CD4-positive, alpha-beta T cell treated with Interleukin-10 for 1 hour (primary cell): ENCODE measurements around the gene TNFRSF21.
"Not testable (repeated sequence)": the region's sequence is repeated elsewhere in the genome, so short reads cannot be mapped to it uniquely, and the experiment has no call there.

ENCODE experiments used
- DNase-seq: peaks from one replicate; pipeline ENCODE4 v3.0.0-alpha.2; 2020

The TNFRSF21 gene

DNA sequence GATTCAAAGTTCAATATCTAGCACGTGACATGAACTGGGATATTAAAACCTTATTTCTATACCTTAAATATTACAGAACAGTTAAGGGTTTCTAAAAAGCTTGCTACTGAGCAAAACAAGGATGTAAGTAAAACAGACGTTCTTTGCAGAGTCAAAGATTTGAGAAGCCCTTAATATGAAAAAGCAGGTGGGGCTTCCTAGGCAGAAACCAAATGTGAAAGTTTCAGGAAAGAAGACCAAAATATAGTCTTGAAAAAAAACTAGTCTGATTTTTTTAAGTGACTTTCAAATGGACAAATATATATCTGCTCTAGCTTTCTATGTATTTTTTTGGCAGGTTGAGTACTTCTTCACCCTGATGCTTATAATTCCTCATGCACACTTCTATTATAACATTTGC, 63.2 kb downstream of the TNFRSF21 start:
- DNase-seq: no peak

DNA sequence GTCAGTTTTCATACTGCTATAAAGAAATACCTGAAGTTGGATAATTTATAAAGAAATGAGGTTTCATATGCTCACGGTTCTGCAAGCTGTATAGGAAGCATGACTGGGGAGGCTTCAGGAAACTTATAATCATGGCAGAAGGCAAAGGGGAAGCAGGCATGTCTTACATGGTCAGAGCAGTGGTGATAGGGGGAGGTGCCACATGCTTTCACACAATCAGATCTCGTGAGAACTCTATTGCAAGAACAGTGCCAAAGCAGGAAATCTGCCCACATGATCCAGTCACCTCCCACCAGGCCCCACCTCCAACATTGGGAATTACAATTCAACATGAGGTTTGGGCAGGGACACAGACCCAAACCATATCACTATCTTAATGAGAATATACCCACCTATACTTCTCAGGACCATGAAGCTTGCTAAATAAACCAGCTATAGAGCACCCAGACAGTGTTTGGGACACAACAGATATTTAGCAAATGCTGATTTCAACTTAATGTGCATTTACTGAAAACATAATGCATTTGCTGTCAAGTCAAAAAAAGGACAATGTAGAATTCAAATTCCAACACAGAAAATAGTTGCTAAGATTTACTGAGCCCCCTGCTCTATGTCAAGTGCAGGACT, 63.8 kb downstream of the TNFRSF21 start:
- no peak for DNase-seq

DNA sequence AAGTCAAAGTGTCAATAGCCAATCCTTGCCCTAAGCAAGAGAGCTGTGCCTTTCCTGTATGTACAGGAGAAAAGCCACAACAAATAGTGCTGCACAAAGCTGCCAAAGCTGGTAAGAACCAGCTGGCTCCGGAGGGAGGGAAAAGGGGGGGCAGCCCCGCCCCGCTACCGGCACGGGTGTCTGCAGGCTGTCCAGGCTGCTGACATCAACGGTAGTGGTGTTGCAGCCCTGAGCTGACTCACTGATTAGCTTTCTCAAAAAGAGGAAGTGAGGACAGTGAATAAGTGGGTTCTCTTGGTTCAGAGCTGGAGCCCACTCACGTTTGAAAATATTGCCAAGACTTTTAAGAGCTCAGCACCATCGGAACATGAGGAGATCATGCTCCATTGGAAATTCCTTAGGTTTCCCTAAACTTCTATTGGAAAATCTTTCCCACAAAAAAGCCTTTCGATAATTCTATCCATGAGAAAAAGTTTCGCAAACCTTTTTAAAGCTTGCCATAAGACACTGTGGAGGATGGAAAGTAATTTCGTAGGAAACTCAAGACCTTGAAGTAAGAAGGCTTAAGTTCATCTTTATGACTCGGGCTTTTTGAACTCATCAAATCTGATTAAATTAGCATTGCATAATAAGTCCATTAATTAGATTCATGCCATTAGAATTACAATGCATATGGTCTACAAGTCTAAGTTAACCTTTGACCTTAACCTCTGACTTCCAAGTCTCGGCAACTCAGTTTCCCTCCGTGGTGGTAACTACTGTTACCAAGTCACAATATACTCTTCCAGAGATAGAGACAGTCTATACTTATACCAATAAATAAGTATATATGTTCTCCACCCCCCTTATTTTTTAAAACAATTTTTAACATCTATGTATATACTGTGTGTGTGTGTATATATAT, 67.0 kb downstream of the TNFRSF21 start:
- peak; percentile 54 for DNase-seq

GRCh38 chr6:47241742-47242482, 67.8 kb downstream of the TNFRSF21 start:
- no peak for DNase-seq

- DNase-seq: no peak
Measured at GRCh38 chr6:47240277-47240890, 69.3 kb downstream of the TNFRSF21 start.

- no peak for DNase-seq
Measured at GRCh38 chr6:47239546-47239945, 70.2 kb downstream of the TNFRSF21 start.

GRCh38 chr6:47238456-47238995, 71.2 kb downstream of the TNFRSF21 start:
- no peak for DNase-seq

DNA sequence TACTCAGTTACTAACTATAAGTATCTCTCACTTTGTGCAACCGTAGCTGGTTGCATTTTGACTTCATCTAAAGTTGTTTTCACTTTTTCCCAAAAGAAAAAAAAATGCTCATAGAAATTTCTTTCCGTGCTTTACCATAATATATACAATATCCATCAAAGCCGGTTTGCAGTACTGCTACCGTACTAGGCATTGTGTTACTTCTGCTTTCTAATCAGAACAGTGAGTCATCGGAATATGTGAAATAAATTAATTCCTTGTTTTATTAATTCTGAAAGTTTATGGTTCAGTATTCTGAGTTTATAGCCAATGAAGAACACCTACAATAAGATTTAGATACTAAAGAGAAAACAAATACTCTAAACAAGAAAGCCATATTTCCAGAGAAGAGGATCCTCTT, 72.5 kb downstream of the TNFRSF21 start:
- no peak for DNase-seq

DNA sequence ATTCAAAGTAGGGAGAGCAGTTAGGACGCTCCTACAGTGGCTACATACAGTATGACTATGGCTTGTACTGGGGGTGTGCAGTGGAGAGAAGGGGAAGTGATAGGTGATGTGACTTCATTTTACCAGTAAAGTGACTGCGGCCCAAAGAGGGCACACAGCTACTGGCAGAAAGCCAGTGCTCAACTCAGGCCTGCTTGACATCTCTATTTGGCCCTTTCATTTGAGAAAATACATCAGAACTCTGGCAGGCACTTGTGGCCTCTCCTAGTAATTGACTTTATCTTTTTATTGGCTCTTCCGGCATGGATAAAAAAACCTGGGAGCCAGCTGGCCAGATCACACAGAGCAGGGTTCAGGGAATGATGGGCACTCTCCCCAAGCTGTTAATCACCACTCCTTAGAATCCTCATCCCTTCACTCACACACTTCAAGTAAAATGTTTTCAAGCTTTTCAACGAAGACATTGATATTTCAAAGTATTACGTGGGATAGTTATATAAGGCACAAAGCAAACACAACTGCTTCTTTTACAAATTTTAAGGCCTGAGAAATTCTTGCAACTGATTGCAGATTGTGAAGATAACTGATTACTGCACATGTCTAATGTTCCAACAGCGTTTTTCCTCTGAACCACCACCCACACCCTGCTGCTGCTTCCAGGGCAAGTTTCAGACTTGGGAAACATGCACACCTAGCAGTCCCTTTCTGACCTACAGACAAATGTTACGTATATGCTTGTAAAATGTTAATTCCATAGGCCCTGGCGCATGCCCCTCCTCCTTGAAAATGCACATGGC, 73.5 kb downstream of the TNFRSF21 start:
- DNase-seq: no peak

DNA sequence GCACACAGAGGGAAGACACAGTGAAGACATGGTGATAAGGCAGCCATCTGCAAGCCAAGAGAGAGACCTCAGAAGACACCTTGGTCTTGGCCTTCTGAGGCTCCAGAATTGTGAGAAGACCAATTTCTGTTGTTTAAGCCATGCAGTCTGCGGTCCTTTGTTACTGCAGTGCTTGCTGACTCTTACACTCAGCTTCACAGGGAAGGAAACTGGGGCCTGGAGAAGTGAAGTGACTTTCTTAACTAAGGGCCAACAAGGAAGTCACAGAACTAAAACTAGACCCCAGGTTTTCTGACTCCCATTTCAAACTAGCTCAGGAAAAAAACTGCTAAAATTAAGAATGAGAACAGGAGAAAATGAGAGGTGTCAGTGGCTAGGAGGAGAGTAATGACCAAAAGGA, 74.3 kb downstream of the TNFRSF21 start:
- no peak for DNase-seq

DNA sequence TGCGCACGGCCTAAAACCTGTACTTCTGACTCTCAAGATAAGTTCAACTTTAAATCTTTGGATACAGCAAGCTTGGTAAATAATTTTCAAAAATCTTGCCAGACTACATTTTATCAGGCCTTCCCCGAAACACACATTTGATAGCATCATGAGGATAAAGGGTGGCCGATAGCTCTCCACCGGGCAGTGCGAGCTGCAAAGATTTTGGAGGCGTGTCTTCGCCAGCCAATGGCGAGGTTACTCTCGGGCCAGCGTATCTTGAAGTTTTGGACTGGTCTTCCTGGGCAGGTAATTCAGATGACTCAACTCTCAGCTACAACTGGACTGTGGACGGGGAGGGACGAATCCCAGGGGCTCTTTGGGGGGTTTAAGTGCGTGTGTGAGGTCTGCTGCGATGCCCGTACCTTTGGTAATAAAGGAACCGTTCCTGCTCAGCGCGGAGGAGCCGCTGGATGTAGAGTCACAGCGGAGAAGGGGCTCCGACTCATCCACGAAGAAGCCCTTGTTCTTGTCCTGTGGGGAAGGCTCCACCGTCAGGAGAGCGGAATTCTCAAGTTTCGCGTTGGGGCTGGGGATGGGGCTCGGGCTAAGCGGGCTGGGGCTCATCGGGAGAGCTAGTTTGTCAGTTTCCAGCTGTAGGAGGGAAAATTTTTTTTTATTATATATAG, 75.3 kb downstream of the TNFRSF21 start:
- DNase-seq: no peak

DNA sequence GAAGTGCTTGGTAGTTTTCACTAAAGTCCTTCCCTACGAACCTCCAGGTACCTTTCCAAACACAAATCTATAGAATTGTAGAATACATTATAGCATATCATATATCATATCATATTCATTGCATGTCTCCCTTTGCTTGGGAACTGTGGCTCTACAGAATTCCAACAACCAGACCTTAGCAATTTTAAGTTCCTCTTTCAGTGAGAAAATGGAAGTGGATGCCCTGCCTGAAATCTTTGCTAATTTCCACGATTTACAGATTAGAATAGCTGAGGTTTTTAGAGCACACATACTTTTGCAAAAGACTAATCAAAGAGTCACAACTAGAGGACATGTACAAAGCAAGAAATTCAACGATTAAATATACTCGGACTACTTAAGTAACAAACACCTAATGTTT, 78.6 kb downstream of the TNFRSF21 start:
- no peak for DNase-seq

DNA sequence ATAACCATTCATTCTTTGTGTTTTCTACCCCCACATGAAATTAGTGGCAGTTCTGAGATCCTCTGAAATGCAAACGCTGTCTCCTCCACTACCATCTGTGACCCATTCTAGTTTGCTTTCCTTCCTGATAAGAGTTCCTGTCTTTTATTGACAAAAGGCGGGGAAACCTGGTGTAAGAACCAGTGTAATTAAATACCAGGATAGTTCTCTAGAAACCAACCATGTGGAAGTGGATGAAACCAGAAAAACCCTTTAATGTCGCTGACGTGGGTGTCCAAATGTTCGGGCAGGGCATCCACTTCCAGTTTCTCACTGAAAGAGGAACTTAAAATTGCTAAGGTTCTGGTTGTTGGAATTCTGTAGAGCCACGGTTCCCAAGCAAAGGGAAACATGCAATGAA, 79.1 kb downstream of the TNFRSF21 start:
- DNase-seq: no peak

GRCh38 chr6:47229255-47229654, 80.5 kb downstream of the TNFRSF21 start:
- DNase-seq: no peak

GRCh38 chr6:47228093-47228492, 81.6 kb downstream of the TNFRSF21 start:
- DNase-seq: not testable (repeated sequence)

GRCh38 chr6:47223251-47223650, 86.5 kb downstream of the TNFRSF21 start:
- not testable (repeated sequence) for DNase-seq

- DNase-seq: no peak
Measured at GRCh38 chr6:47221565-47221964, 88.1 kb downstream of the TNFRSF21 start.

DNA sequence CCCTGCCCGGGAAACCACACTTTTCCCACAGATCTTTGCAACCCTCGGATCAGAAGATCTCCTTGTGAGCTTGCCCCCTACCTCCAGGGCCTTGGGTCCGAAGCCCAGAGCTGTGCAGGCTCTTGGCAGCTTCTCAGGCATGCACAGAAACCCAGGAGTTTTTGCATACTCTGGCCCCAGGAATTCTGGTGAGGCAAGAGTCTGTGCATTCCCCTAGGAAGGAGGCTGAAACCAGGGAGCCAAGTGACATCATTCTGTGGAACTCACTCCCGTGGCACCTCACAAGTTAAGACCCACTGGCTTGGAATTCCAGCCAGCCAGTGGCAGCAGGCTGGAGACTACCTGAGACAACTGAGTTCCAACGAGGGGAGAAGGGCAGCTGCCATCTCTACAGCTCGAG, 100.1 kb downstream of the TNFRSF21 start:
- DNase-seq: no peak

DNA sequence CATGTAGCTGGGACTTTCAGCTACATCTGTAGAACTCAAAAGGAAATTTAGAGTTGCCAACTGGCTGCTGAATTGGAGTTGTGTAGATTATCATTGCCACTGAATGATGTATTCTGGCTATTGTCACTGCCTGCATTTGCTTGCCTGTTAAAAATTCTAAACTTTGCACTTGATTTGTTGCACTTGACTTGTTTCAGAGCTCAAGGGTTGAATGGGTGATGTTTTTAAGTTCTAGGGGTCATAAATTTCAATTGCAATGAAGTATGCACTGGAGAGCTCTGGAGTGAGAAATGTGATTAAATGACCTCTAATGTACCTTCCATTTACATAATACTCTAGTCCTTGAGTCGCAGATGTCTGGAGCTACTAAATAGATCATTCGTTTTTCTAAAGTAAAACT, 102.4 kb downstream of the TNFRSF21 start:
- DNase-seq: no peak

GRCh38 chr6:47206626-47207025, 103.1 kb downstream of the TNFRSF21 start:
- no peak for DNase-seq

DNA sequence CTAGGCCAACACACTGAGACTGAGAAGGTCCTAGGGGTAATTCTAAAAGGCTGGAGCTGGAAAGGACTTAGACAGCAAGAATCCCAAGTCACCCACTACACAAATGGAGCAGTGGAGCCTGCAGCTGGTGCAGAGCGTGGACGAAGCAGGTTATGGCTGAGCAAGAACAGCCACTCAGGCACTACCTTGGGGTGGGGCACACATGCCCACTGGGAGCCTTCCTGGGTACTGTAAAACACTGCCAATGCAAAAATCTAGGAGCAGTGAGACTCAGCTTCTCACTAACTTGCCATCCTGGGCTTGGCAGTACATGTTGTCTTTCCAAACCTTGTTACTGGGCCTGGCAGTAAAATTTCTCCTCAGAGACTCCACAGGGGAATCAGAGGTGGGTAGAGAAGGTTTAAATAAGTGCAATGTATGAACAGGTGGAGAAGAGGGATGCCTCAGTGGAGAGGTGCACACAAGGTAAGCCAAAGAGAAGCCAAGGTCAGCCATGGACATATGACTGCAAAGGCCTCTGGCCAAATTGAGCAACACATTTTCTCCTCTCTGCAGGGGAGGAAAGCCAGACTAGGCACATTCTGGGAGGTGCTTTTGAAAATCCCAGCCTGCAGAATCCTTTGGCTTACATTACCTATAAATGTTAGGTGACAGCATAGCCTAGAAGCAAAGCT, 105.6 kb downstream of the TNFRSF21 start:
- DNase-seq: no peak
